RWPE1 (cell line): ENCODE results near the gene EQTN.

ENCODE experiments used
- CTCF ChIA-PET: fragments of 350-600 bp; sonication (Branson Sonifier 250); formaldehyde crosslinking; extraction: SDS; loops from one replicate; lab custom pipeline; 2021; lab: Yijun Ruan, JAX
- POLR2A ChIA-PET: fragments of 400-600 bp; formaldehyde crosslinking; extraction: SDS; loops from one replicate; lab custom pipeline; 2020; ENCODE audit warnings: antibody characterized with exemption; ENCODE audit not compliant: low non-redundant PET; lab: Yijun Ruan, JAX
- DNase-seq: peaks from one replicate; pipeline ENCODE4 v3.0.0; 2012; ENCODE audit warnings: low spot score
- H3K27ac ChIP-seq: fragments of 450-650 bp; 2 replicates; pipeline ENCODE4 v1.5.1; 2017
- TF ChIP-seq, protein P1 (sequence below): fragments of 450-650 bp; conservative IDR thresholded peaks from 2 replicates; pipeline ENCODE4 v1.5.1; 2017; ENCODE audit warnings: low read depth, mild to moderate bottlenecking

EQTN gene

DNA sequence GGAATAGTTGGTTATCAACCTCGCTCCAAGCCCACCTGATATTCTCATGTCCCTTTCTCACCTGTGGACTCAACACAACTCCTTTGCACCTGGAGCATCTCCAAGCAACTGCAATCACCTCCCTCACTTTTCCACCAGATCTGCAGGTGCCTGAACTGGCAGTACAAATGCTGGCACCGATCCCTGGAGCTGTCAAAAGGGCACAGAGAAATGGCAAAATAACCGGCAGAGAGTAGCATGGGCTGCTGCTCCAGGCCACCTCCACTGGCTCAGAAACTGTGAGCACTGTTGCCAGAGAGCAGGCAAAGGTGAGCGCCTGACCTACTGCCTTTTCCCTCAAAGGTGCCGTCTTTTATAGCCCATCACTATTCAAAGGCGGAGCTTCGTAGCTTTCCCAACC is 14.7 kb downstream of the EQTN start:
- CTCF ChIA-PET, result no interaction called here
- TF ChIP-seq, protein P1, sequence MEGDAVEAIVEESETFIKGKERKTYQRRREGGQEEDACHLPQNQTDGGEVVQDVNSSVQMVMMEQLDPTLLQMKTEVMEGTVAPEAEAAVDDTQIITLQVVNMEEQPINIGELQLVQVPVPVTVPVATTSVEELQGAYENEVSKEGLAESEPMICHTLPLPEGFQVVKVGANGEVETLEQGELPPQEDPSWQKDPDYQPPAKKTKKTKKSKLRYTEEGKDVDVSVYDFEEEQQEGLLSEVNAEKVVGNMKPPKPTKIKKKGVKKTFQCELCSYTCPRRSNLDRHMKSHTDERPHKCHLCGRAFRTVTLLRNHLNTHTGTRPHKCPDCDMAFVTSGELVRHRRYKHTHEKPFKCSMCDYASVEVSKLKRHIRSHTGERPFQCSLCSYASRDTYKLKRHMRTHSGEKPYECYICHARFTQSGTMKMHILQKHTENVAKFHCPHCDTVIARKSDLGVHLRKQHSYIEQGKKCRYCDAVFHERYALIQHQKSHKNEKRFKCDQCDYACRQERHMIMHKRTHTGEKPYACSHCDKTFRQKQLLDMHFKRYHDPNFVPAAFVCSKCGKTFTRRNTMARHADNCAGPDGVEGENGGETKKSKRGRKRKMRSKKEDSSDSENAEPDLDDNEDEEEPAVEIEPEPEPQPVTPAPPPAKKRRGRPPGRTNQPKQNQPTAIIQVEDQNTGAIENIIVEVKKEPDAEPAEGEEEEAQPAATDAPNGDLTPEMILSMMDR, result no peak
- H3K27ac ChIP-seq, result no peak overlapping the region
- no peak for DNase-seq
- POLR2A ChIA-PET, result no interaction called here

DNA sequence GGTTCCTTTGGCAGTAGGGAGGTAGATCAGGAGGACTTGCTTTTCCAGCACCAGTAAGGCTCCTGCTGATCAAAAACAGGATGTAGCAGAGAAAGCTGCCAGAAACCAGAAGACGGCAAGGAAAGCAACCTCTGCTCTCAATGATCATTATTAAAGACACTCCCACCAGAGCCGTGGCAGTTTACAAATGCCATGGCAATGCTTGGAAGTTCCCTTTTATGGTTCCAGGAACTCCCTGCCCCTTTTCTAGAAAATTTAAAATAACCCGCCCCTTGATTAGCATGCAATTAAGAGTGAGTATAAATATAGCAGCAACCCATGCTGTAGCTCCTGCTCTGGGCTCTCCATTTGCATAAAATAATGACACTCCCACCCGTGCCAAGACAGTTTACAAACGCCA is 16.1 kb downstream of the EQTN start:
- POLR2A ChIA-PET, result no interaction called here
- DNase-seq, result no peak
- CTCF ChIA-PET, result no interaction called here
- H3K27ac ChIP-seq, result no peak overlapping the region
- TF ChIP-seq, protein P1, result no peak

DNA sequence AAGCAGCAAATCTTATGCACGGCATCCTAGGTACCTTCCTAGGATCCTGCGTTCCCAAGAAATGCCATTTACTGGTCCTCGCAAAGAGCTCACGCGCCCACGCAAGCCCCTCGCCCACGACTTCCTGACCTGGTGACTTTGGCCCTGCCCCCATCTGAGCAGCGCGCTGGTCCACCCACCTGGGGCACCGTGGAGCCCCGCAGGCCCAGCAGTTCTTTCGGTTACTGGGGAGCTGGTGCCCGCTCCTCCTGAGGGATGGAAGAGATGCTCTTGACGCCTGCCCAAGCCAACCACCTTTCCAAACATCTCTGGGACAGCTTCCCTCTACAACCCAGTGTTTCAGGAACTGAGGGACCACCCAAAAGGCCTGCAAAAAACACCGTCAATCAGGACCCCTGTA is 16.7 kb downstream of the EQTN start:
- CTCF ChIA-PET, result interaction anchor here (0.5 kb wide), 2 partner anchors 12 to 282 kb away, joined by 3 to 4 read pairs; no protein-coding TSS in a partner anchor
- DNase-seq, result no peak
- POLR2A ChIA-PET, result no interaction called here
- TF ChIP-seq, protein P1, result no peak
- no peak overlapping the region for H3K27ac ChIP-seq

DNA sequence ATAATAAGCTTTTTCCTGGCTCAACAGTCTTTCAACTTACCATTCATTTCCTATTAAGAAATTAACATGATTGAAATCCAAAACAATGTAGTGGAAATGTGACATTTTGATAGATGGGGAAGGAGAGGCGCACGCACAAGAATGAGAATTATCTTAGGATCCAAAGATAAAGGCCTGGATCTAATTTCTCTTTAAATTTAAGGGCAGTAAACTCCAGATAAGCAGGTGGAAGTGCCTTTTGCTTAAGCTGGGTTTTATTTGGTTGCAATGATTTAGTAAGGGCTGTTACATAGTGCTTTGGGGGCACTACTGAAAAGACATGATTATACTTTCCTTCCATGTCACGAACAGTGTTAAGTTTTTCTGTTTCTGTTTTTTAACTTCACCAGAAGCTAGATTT is 17.3 kb downstream of the EQTN start:
- ChIA-PET CTCF (interaction anchor here (0.5 to 0.6 kb wide), 3 partner anchors 172 to 291 kb away, joined by 3 read pairs; no protein-coding TSS in a partner anchor), POLR2A (no interaction called here)
- no peak overlapping the region for H3K27ac ChIP-seq
- no peak for DNase-seq
- TF ChIP-seq, protein P1, result no peak

- CTCF ChIA-PET, result interaction anchor here (0.6 kb wide), 1 partner anchor 207 kb away, joined by 4 read pairs; no protein-coding TSS in a partner anchor
- DNase-seq, result no peak
- TF ChIP-seq, protein P1, result no peak
- no peak overlapping the region for H3K27ac ChIP-seq
- POLR2A ChIA-PET, result no interaction called here
Measured at GRCh38 chr9:27278374-27278773, 18.6 kb downstream of the EQTN start.

GRCh38 chr9:27276193-27277030 is 20.5 kb downstream of the EQTN start:
- H3K27ac ChIP-seq, result no peak overlapping the region
- ChIA-PET POLR2A (no interaction called here), CTCF (interaction anchor here (0.5 to 0.9 kb wide), 13 partner anchors 10 to 460 kb away, joined by 3 to 5 read pairs (median 3); no protein-coding TSS in a partner anchor)
- TF ChIP-seq, protein P1, result peak; percentile 86
- DNase-seq, result peak; percentile 44
